ENCODE data around the gene BIN1. TPM values are rescaled to one million over a fixed set of nuclear protein-coding genes. Genes with fewer than 3 reads are reported as not detected.

Gene BIN1
- total RNA-seq, 4 donors from 2014 or later = 41.5 to 112 (median 57.8) TPM

- Histone ChIP-seq H3K27ac (peak overlapping the region; percentile 70 to 85), H3K36me3 (no peaks in the 10 kb centered on the region), H3K4me1 (peaks cover 3 to 11% of the 10 kb centered on the region in 2 donors), H3K9me3 (no peaks in the 10 kb centered on the region), H3K4me3 (no peak overlapping the region), H3K27me3 (no peaks in the 10 kb centered on the region)
- intact Hi-C loops (cut with DNase I; ENCODE audit: low total_unique reads) = no loop called here
- no peak for DNase-seq
- TF ChIP-seq, protein P1, sequence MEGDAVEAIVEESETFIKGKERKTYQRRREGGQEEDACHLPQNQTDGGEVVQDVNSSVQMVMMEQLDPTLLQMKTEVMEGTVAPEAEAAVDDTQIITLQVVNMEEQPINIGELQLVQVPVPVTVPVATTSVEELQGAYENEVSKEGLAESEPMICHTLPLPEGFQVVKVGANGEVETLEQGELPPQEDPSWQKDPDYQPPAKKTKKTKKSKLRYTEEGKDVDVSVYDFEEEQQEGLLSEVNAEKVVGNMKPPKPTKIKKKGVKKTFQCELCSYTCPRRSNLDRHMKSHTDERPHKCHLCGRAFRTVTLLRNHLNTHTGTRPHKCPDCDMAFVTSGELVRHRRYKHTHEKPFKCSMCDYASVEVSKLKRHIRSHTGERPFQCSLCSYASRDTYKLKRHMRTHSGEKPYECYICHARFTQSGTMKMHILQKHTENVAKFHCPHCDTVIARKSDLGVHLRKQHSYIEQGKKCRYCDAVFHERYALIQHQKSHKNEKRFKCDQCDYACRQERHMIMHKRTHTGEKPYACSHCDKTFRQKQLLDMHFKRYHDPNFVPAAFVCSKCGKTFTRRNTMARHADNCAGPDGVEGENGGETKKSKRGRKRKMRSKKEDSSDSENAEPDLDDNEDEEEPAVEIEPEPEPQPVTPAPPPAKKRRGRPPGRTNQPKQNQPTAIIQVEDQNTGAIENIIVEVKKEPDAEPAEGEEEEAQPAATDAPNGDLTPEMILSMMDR (IDR thresholded peaks at IDR 0.05) = no peak
- TF ChIP-seq POLR2A (IDR thresholded peaks at IDR 0.05) = no peak
These were observed 41.0 kb downstream of the BIN1 start for GRCh38 chr2:127065940-127066318.

- peaks cover 3 to 11% of the 10 kb centered on the region in 2 donors for H3K4me1 ChIP-seq
- TF ChIP-seq POLR2A (IDR thresholded peaks at IDR 0.05) = no peak
- TF ChIP-seq, protein P1 (IDR thresholded peaks at IDR 0.05) = no peak
- intact Hi-C loops (cut with DNase I; ENCODE audit: low total_unique reads) = no loop called here
- no peaks in the 10 kb centered on the region for H3K27me3 ChIP-seq
- H3K36me3 ChIP-seq = no peaks in the 10 kb centered on the region
- DNase-seq = no peak
- H3K9me3 ChIP-seq = no peaks in the 10 kb centered on the region
- peak overlapping the region; percentile 70 to 85 for H3K27ac ChIP-seq
- no peak overlapping the region for H3K4me3 ChIP-seq
These were observed 41.5 kb downstream of the BIN1 start for GRCh38 chr2:127065299-127065939.

DNA sequence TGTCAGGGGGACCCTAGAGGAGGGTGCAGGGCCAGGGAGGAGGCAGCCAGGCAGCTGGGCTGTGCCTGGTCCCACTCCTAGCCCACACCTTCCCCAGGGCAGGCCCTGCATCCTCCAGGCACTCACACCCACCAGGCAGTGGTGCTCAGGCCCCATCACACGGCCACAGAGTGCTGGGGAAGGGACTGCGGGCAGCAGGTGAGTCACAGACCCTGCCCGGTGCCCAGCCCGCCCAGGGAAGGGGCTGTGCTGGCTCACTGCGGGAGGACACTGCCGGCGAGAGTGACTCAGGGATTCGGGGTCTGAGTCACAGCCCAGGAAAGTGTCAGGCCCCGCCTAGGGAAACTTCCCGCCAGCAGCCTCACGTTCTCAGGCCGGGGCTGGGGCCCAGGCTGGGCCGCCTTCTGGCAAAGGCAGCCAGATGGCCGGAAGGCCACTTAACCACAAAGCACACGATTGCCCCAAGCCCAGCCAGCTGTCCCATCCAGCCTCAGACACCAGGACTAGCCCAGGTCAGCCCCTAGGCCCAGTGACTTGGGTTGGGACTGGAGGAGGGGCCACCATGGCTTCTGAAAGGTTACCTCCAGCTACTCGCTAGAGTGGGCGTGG is 42.2 kb downstream of the BIN1 start:
- Histone ChIP-seq H3K27ac (peak overlapping the region; percentile 79 to 85), H3K36me3 (no peaks in the 10 kb centered on the region), H3K27me3 (no peaks in the 10 kb centered on the region), H3K9me3 (no peaks in the 10 kb centered on the region), H3K4me3 (no peak overlapping the region), H3K4me1 (peaks cover 3 to 11% of the 10 kb centered on the region in 2 donors)
- peak; percentile 94 for DNase-seq
- TF ChIP-seq POLR2A (IDR thresholded peaks at IDR 0.05) = peak in 1 of 2 donors; percentile 28
- TF ChIP-seq, protein P1 (IDR thresholded peaks at IDR 0.05) = peak in 3 of 4 experiments; percentile 5 to 37 (median 20)
- intact Hi-C loops (cut with DNase I; ENCODE audit: low total_unique reads) = no loop called here

- Histone ChIP-seq H3K36me3 (no peaks in the 10 kb centered on the region), H3K27me3 (no peaks in the 10 kb centered on the region), H3K9me3 (no peaks in the 10 kb centered on the region), H3K4me3 (no peak overlapping the region), H3K27ac (peak overlapping the region; percentile 79 to 85), H3K4me1 (peaks cover 3 to 11% of the 10 kb centered on the region in 2 donors)
- TF ChIP-seq, protein P1 (IDR thresholded peaks at IDR 0.05) = no peak
- TF ChIP-seq POLR2A (IDR thresholded peaks at IDR 0.05) = no peak
- DNase-seq = no peak
- intact Hi-C loops (cut with DNase I; ENCODE audit: low total_unique reads) = no loop called here
These were observed 43.0 kb downstream of the BIN1 start for GRCh38 chr2:127063701-127064590.
